Measurements from ENCODE around the gene SLC25A31. TPM values are rescaled to one million over a fixed set of nuclear protein-coding genes. Genes with fewer than 3 reads are reported as not detected.

Gene SLC25A31
- total and polyA plus RNA-seq, 2 of the 13 experiments (the other 11 are each of a cell fraction or from before 2014, with no cell fraction given): 0.04 TPM; not detected in 1

DNA sequence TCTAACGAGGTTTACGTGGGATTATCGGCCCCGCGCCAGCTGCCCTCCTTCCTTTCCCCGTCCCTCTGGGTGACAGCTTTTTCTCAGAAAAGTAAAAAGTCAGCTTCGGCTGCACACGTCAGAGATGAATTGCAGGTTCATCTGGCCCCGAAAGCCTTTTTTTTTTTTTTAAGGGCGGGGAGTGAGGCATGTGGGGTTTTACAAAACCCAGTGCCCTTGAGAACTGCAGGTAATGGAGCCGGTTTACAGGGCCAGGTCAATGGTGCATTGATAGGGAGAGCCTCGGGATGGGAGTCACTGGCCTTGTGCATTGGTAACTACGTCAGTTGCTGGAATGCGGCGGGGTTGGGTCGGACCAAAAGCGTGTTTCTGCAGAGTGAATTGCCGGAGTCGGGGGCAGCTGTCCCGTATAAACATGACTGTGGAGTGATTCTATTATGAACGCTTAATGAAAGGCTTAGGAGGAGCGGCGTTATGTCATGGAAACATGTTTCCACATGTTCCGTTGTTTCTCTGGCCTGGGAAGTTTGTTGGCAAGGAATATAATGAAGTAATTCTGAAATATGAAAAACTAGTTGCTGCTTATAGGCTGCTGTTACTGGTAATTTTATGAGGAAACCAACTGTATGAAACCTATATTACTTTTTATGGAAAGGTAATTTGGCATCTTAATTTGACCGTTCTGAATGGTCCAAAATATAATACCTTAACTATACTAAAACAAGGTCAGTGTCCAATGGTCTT, 53.0 kb downstream of the SLC25A31 start (continued):
- TF ChIP-seq, protein P1, sequence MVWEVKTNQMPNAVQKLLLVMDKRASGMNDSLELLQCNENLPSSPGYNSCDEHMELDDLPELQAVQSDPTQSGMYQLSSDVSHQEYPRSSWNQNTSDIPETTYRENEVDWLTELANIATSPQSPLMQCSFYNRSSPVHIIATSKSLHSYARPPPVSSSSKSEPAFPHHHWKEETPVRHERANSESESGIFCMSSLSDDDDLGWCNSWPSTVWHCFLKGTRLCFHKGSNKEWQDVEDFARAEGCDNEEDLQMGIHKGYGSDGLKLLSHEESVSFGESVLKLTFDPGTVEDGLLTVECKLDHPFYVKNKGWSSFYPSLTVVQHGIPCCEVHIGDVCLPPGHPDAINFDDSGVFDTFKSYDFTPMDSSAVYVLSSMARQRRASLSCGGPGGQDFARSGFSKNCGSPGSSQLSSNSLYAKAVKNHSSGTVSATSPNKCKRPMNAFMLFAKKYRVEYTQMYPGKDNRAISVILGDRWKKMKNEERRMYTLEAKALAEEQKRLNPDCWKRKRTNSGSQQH (CRISPR knock-in tag; IDR thresholded peaks at IDR 0.05; ENCODE audit: low read depth): 0 out of 2 replicates have a peak, but pooled peaks have one; percentile 50
- TF ChIP-seq TP53 (CRISPR knock-in tag; conservative IDR thresholded peaks at IDR 0.05) (no peak), ZNF317 (CRISPR knock-in tag; IDR thresholded peaks at IDR 0.05) (peak; percentile 46; the same call in 1 of the 2 replicates), MXI1 (IDR thresholded peaks at IDR 0.05; ENCODE audit: borderline replicate concordance, low read depth, low read length) (peak; percentile 42; the same call in 1 of the 3 replicates), HNF4A (CRISPR knock-in tag; IDR thresholded peaks at IDR 0.05) (no peak), ZNF652 (CRISPR knock-in tag; IDR thresholded peaks at IDR 0.05; ENCODE audit: borderline replicate concordance, low read depth) (peak; percentile 39; the same call in 1 of the 2 replicates), CCAR2 (optimal IDR thresholded peaks at IDR 0.05; ENCODE audit: low read depth, low read length) (no peak), NAIF1 (CRISPR knock-in tag; IDR thresholded peaks at IDR 0.05; ENCODE audit: borderline replicate concordance) (peak; percentile 33; the same call in 1 of the 2 replicates), CREB1 (IDR thresholded peaks at IDR 0.05) (0 out of 2 replicates have a peak, but pooled peaks have one; percentile 34), CREB1 (CRISPR knock-in tag; IDR thresholded peaks at IDR 0.05) (peak; percentile 36; the same call in 1 of the 2 replicates), ZNF644 (CRISPR knock-in tag; IDR thresholded peaks at IDR 0.05; ENCODE audit: low read depth) (peak; percentile 21; the same call in 1 of the 2 replicates), SAP130 (CRISPR knock-in tag; IDR thresholded peaks at IDR 0.05; ENCODE audit: low read depth) (peak; percentile 66), NCOA5 (CRISPR knock-in tag; IDR thresholded peaks at IDR 0.05) (no peak), PHF20 (CRISPR knock-in tag; IDR thresholded peaks at IDR 0.05) (no peak), ZNF703 (CRISPR knock-in tag; IDR thresholded peaks at IDR 0.05; ENCODE audit: borderline replicate concordance) (0 out of 2 replicates have a peak, but pooled peaks have one; percentile 2)
- TF ChIP-seq, protein P2, sequence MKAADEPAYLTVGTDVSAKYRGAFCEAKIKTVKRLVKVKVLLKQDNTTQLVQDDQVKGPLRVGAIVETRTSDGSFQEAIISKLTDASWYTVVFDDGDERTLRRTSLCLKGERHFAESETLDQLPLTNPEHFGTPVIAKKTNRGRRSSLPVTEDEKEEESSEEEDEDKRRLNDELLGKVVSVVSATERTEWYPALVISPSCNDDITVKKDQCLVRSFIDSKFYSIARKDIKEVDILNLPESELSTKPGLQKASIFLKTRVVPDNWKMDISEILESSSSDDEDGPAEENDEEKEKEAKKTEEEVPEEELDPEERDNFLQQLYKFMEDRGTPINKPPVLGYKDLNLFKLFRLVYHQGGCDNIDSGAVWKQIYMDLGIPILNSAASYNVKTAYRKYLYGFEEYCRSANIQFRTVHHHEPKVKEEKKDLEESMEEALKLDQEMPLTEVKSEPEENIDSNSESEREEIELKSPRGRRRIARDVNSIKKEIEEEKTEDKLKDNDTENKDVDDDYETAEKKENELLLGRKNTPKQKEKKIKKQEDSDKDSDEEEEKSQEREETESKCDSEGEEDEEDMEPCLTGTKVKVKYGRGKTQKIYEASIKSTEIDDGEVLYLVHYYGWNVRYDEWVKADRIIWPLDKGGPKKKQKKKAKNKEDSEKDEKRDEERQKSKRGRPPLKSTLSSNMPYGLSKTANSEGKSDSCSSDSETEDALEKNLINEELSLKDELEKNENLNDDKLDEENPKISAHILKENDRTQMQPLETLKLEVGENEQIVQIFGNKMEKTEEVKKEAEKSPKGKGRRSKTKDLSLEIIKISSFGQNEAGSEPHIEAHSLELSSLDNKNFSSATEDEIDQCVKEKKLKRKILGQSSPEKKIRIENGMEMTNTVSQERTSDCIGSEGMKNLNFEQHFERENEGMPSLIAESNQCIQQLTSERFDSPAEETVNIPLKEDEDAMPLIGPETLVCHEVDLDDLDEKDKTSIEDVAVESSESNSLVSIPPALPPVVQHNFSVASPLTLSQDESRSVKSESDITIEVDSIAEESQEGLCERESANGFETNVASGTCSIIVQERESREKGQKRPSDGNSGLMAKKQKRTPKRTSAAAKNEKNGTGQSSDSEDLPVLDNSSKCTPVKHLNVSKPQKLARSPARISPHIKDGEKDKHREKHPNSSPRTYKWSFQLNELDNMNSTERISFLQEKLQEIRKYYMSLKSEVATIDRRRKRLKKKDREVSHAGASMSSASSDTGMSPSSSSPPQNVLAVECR (CRISPR knock-in tag; IDR thresholded peaks at IDR 0.05; ENCODE audit: borderline replicate concordance): 0 out of 2 replicates have a peak, but pooled peaks have one; percentile 45
- TF ChIP-seq, protein P3, sequence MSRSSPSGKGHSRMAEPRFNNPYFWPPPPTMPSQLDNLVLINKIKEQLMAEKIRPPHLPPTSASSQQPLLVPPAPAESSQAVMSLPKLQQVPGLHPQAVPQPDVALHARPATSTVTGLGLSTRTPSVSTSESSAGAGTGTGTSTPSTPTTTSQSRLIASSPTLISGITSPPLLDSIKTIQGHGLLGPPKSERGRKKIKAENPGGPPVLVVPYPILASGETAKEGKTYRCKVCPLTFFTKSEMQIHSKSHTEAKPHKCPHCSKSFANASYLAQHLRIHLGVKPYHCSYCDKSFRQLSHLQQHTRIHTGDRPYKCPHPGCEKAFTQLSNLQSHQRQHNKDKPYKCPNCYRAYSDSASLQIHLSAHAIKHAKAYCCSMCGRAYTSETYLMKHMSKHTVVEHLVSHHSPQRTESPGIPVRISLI (CRISPR knock-in tag; IDR thresholded peaks at IDR 0.05; ENCODE audit: borderline replicate concordance): 0 out of 2 replicates have a peak, but pooled peaks have one; percentile 50
- TF ChIP-seq, protein P4, sequence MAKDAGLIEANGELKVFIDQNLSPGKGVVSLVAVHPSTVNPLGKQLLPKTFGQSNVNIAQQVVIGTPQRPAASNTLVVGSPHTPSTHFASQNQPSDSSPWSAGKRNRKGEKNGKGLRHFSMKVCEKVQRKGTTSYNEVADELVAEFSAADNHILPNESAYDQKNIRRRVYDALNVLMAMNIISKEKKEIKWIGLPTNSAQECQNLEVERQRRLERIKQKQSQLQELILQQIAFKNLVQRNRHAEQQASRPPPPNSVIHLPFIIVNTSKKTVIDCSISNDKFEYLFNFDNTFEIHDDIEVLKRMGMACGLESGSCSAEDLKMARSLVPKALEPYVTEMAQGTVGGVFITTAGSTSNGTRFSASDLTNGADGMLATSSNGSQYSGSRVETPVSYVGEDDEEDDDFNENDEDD (CRISPR knock-in tag; IDR thresholded peaks at IDR 0.05; ENCODE audit: borderline replicate concordance): peak; percentile 30; the same call in 1 of the 2 replicates
- TF ChIP-seq, protein P5, sequence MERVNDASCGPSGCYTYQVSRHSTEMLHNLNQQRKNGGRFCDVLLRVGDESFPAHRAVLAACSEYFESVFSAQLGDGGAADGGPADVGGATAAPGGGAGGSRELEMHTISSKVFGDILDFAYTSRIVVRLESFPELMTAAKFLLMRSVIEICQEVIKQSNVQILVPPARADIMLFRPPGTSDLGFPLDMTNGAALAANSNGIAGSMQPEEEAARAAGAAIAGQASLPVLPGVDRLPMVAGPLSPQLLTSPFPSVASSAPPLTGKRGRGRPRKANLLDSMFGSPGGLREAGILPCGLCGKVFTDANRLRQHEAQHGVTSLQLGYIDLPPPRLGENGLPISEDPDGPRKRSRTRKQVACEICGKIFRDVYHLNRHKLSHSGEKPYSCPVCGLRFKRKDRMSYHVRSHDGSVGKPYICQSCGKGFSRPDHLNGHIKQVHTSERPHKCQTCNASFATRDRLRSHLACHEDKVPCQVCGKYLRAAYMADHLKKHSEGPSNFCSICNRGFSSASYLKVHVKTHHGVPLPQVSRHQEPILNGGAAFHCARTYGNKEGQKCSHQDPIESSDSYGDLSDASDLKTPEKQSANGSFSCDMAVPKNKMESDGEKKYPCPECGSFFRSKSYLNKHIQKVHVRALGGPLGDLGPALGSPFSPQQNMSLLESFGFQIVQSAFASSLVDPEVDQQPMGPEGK (CRISPR knock-in tag; IDR thresholded peaks at IDR 0.05): 0 out of 2 replicates have a peak, but pooled peaks have one; percentile 10

Measured in HepG2 (cell line).